H9 (cell line): ENCODE data around the gene FAM204A. TPM values are rescaled to one million over a fixed set of nuclear protein-coding genes. Genes with fewer than 3 reads are reported as not detected.

Source experiments
- DNase-seq: peaks from one replicate; pipeline ENCODE4 v3.0.0-alpha.2; 2017
- H2AFZ ChIP-seq: one replicate; pipeline ENCODE4 v1.6.1; 2013; ENCODE audit warnings: mild to moderate bottlenecking, low read length, control low read depth, moderate library complexity
- H2AK5ac ChIP-seq: 2 replicates; pipeline ENCODE4 v1.6.1; 2013; ENCODE audit warnings: low read length, control low read depth, mixed read lengths; ENCODE audit not compliant: insufficient read length
- H2BK120ac ChIP-seq: one replicate; pipeline ENCODE4 v1.6.1; 2013; ENCODE audit warnings: low read depth, mild to moderate bottlenecking, low read length, control low read depth, inconsistent platforms; ENCODE audit not compliant: poor library complexity, severe bottlenecking
- H2BK12ac ChIP-seq: 2 replicates; pipeline ENCODE4 v1.6.1; 2013; ENCODE audit warnings: low read length, control low read depth, mixed read lengths, low read depth; ENCODE audit not compliant: insufficient read length
- H2BK15ac ChIP-seq: 2 replicates; pipeline ENCODE4 v1.6.1; 2013; ENCODE audit warnings: low read depth, low read length, control low read depth
- H2BK20ac ChIP-seq: one replicate; pipeline ENCODE4 v1.6.1; 2013; ENCODE audit warnings: low read depth, mild to moderate bottlenecking, low read length, control low read depth, inconsistent platforms; ENCODE audit not compliant: poor library complexity, severe bottlenecking
- H2BK5ac ChIP-seq: 2 replicates; pipeline ENCODE4 v1.6.1; 2013; ENCODE audit warnings: low read length, control low read depth, mixed read lengths; ENCODE audit not compliant: insufficient read length
- H3K14ac ChIP-seq: 2 replicates; pipeline ENCODE4 v1.6.1; 2013; ENCODE audit warnings: low read length, control low read depth; ENCODE audit not compliant: insufficient read depth
- H3K18ac ChIP-seq: 2 replicates; pipeline ENCODE4 v1.6.1; 2013; ENCODE audit warnings: low read depth, mild to moderate bottlenecking, mixed read lengths, low read length, control low read depth; ENCODE audit not compliant: insufficient read length
- H3K23ac ChIP-seq: 2 replicates; pipeline ENCODE4 v1.6.1; 2013; ENCODE audit warnings: low read length, control low read depth, mixed read lengths, low read depth; ENCODE audit not compliant: insufficient read length
- H3K23me2 ChIP-seq: 2 replicates; pipeline ENCODE4 v1.6.1; 2013; ENCODE audit warnings: low read depth, mild to moderate bottlenecking, mixed read lengths, low read length, control low read depth; ENCODE audit not compliant: insufficient read length, poor library complexity, severe bottlenecking
- H3K27ac ChIP-seq: 2 replicates; pipeline ENCODE4 v1.5.1; 2013; ENCODE audit warnings: low read length, control low read depth, mixed read lengths, low read depth; ENCODE audit not compliant: insufficient read length
- H3K27me3 ChIP-seq: 2 replicates; pipeline ENCODE4 v1.6.1; 2013; ENCODE audit warnings: low read length, control low read depth, inconsistent platforms; ENCODE audit not compliant: insufficient read depth
- H3K4ac ChIP-seq: 2 replicates; pipeline ENCODE4 v1.6.1; 2013; ENCODE audit warnings: low read depth, mild to moderate bottlenecking, control low read depth, inconsistent platforms, low read length, moderate library complexity
- H3K4me1 ChIP-seq: 2 replicates; pipeline ENCODE4 v1.6.1; 2013; ENCODE audit warnings: low read length, control low read depth, inconsistent platforms; ENCODE audit not compliant: insufficient read depth
- H3K4me2 ChIP-seq: 2 replicates; pipeline ENCODE4 v1.6.1; 2013; ENCODE audit warnings: low read length, control low read depth, mixed read lengths; ENCODE audit not compliant: insufficient read length, insufficient read depth
- H3K56ac ChIP-seq: 2 replicates; pipeline ENCODE4 v1.6.1; 2013; ENCODE audit warnings: low read depth, mild to moderate bottlenecking, mixed read lengths, low read length, control low read depth; ENCODE audit not compliant: insufficient read length
- H3K79me1 ChIP-seq: 2 replicates; pipeline ENCODE4 v1.6.1; 2013; ENCODE audit warnings: low read depth, mild to moderate bottlenecking, moderate library complexity, low read length, control low read depth, inconsistent platforms; ENCODE audit not compliant: insufficient read depth, poor library complexity, severe bottlenecking
- H3K79me2 ChIP-seq: 2 replicates; pipeline ENCODE4 v1.6.1; 2013; ENCODE audit warnings: low read length, control low read depth, inconsistent platforms; ENCODE audit not compliant: insufficient read depth
- H3K9ac ChIP-seq: 2 replicates; pipeline ENCODE4 v1.6.1; 2013; ENCODE audit warnings: low read length, control low read depth, mixed read lengths; ENCODE audit not compliant: insufficient read length; ENCODE audit errors: extremely low read depth
- H3K9me3 ChIP-seq: one replicate; pipeline ENCODE4 v1.6.1; 2013; ENCODE audit warnings: low read depth, low read length, inconsistent platforms; ENCODE audit not compliant: control insufficient read depth
- H3T11ph ChIP-seq: one replicate; pipeline ENCODE4 v1.6.1; 2013; ENCODE audit warnings: mild to moderate bottlenecking, low read length, control low read depth, inconsistent platforms
- H4K20me1 ChIP-seq: one replicate; pipeline ENCODE4 v1.6.1; 2013; ENCODE audit not compliant: control insufficient read depth, insufficient read length, insufficient read depth
- H4K5ac ChIP-seq: 2 replicates; pipeline ENCODE4 v1.6.1; 2013; ENCODE audit warnings: low read depth, mild to moderate bottlenecking, mixed read lengths, low read length, control low read depth; ENCODE audit not compliant: insufficient read length
- H4K8ac ChIP-seq: replicated peaks from 2 replicates; pipeline ENCODE4 v1.6.1; 2013; ENCODE audit warnings: low read length, control low read depth, mixed read lengths, low read depth; ENCODE audit not compliant: insufficient read length
- H4K91ac ChIP-seq: 2 replicates; pipeline ENCODE4 v1.6.1; 2013; ENCODE audit warnings: low read depth, mild to moderate bottlenecking, moderate library complexity, mixed read lengths, low read length, control low read depth; ENCODE audit not compliant: insufficient read length
- H3K27ac Mint-ChIP-seq, 3 experiments: 2 replicates in 2 of 3; 3 replicates in 1 of 3; pipeline ENCODE4 v1.8.0; 2020 to 2021; ENCODE audit warnings: mixed read lengths in 3 of 3, mild to moderate bottlenecking in 1 of 3, moderate library complexity in 1 of 3
- H3K27me3 Mint-ChIP-seq: 2 replicates; pipeline ENCODE4 v1.8.0; 2021; ENCODE audit warnings: low read depth, mild to moderate bottlenecking, moderate library complexity, mixed read lengths
- H3K36me3 Mint-ChIP-seq, 3 experiments: 2 replicates in 2 of 3; 3 replicates in 1 of 3; pipeline ENCODE4 v1.8.0; 2020 to 2021; ENCODE audit warnings: low read depth in 3 of 3, mixed read lengths in 3 of 3; ENCODE audit not compliant: insufficient read depth in 1 of 3
- H3K4me1 Mint-ChIP-seq, 2 experiments: 2 replicates each; pipeline ENCODE4 v1.8.0; 2020; ENCODE audit warnings: mixed read lengths in 2 of 2
- H3K4me3 Mint-ChIP-seq, 2 experiments: 2 replicates in 1 of 2; 3 replicates in 1 of 2; pipeline ENCODE4 v1.8.0; 2020 to 2021; ENCODE audit warnings: mild to moderate bottlenecking in 2 of 2, mixed read lengths in 2 of 2, moderate library complexity in 1 of 2
- H3K9me3 Mint-ChIP-seq, 2 experiments: 2 replicates in 1 of 2; 3 replicates in 1 of 2; pipeline ENCODE4 v1.8.0; 2020; ENCODE audit warnings: mild to moderate bottlenecking in 2 of 2, mixed read lengths in 2 of 2, moderate library complexity in 1 of 2
- WGBS: extraction: QIAGEN DNeasy Blood & Tissue Kit; methylation state at CpG from one replicate; pipeline ENCODE4 v1.1.7; 2013; ENCODE audit warnings: missing lambda C conversion rate, low lambda C conversion rate, mixed read lengths; ENCODE audit not compliant: insufficient read length; ENCODE audit errors: extremely low coverage; 5-methylcytosine and 5-hydroxymethylcytosine counted together
- total RNA-seq: library from RNA; stranded (reverse); gene quantifications from 2 replicates; pipeline ENCODE4 v1.2.1, GENCODE V29; 2021
- TF ChIP-seq, protein P1 (sequence below): fragments of 200-600 bp; sonication (generic); conservative IDR thresholded peaks from 3 replicates; pipeline ENCODE4 v1.8.0; 2021; ENCODE audit warnings: antibody characterized with exemption, mild to moderate bottlenecking

Gene FAM204A
- total RNA-seq, 1 experiment from 2014 or later = 42.5 TPM

DNA sequence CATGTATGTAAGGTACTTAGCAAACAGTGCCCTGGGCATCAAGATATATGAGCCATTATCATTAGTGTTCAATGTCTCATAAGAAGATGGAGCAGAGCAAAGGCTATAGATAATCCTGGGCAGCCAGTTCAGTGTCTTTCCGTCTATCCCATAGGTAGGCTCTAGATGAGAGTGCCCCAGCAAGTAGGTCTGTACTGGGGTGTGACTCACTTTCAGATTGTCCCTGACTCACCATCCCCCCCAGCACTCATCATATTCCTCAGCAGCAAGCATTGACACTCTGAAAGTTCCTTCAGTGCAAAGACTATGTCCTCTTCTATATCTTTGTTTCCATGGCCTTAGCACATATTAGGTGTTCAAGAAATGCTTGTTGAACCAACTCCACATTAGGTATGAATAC lies 20.0 kb upstream of the FAM204A start:
- no peaks in the 10 kb centered on the region for H4K20me1 ChIP-seq
- H4K91ac ChIP-seq = no peak overlapping the region

More for the DNA sequence above, 20.0 kb upstream of the FAM204A start:
- Histone ChIP-seq H2BK120ac (no peak overlapping the region), H2AFZ (no peak overlapping the region), H2BK15ac (no peak overlapping the region), H4K5ac (no peak overlapping the region), H2BK12ac (no peak overlapping the region), H2AK5ac (no peak overlapping the region), H3K4me1 (no peaks in the 10 kb centered on the region), H2BK5ac (no peak overlapping the region), H3K79me1 (no peaks in the 10 kb centered on the region), H3K18ac (no peak overlapping the region), H3K27me3 (no peaks in the 10 kb centered on the region), H4K8ac (no peak overlapping the region), H3K9ac (no peak overlapping the region), H3T11ph (no peak overlapping the region), H3K23me2 (no peaks in the 10 kb centered on the region), H3K4me2 (no peak overlapping the region), H3K14ac (no peak overlapping the region), H3K4ac (no peak overlapping the region), H2BK20ac (no peak overlapping the region), H3K56ac (no peak overlapping the region), H3K23ac (no peak overlapping the region), H3K79me2 (no peaks in the 10 kb centered on the region), H3K27ac (no peak overlapping the region), H3K9me3 (no peaks in the 10 kb centered on the region)
- no peak for DNase-seq
- TF ChIP-seq, protein P1, sequence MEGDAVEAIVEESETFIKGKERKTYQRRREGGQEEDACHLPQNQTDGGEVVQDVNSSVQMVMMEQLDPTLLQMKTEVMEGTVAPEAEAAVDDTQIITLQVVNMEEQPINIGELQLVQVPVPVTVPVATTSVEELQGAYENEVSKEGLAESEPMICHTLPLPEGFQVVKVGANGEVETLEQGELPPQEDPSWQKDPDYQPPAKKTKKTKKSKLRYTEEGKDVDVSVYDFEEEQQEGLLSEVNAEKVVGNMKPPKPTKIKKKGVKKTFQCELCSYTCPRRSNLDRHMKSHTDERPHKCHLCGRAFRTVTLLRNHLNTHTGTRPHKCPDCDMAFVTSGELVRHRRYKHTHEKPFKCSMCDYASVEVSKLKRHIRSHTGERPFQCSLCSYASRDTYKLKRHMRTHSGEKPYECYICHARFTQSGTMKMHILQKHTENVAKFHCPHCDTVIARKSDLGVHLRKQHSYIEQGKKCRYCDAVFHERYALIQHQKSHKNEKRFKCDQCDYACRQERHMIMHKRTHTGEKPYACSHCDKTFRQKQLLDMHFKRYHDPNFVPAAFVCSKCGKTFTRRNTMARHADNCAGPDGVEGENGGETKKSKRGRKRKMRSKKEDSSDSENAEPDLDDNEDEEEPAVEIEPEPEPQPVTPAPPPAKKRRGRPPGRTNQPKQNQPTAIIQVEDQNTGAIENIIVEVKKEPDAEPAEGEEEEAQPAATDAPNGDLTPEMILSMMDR = no peak
- no peaks in the 10 kb centered on the region for H3K27me3 Mint-ChIP-seq
- peaks cover 6 to 11% of the 10 kb centered on the region in 2 experiments for H3K4me1 Mint-ChIP-seq
- no CpG with 5 or more reads among the region's 1 CpG for WGBS
- H3K36me3 Mint-ChIP-seq = peaks cover 4 to 18% (median 8%) of the 10 kb centered on the region in 3 experiments
- peaks cover 14 to 18% of the 10 kb centered on the region in 2 experiments for H3K9me3 Mint-ChIP-seq
- H3K4me3 Mint-ChIP-seq = no peak overlapping the region
- H3K27ac Mint-ChIP-seq = no peak overlapping the region
